Neutrophil (primary cell): ENCODE measurements around the gene DOCK4.

Source experiments
- H3K27ac ChIP-seq: fragments of 200-600 bp; sonication (generic); 2 replicates; pipeline ENCODE4 v1.5.1; 2016; ENCODE audit warnings: mild to moderate bottlenecking, moderate library complexity
- H3K27me3 ChIP-seq: fragments of 200-600 bp; sonication (generic); 2 replicates; pipeline ENCODE4 v1.6.0; 2016; ENCODE audit warnings: mild to moderate bottlenecking
- H3K36me3 ChIP-seq: fragments of 200-600 bp; sonication (generic); 2 replicates; pipeline ENCODE4 v1.5.1; 2017
- H3K4me1 ChIP-seq, 2 experiments: fragments of 200-600 bp in 1 of 2; sonication (generic) in 1 of 2; 1 replicate in 1 of 2; 2 replicates in 1 of 2; pipeline versions ENCODE4 v1.5.1 to v1.6.1; 2013 to 2016; ENCODE audit warnings: low read depth in 1 of 2, low read length in 1 of 2, mild to moderate bottlenecking in 1 of 2, moderate library complexity in 1 of 2; ENCODE audit not compliant: control insufficient read depth in 1 of 2, insufficient read depth in 1 of 2
- H3K4me3 ChIP-seq, 2 experiments: fragments of 200-600 bp in 1 of 2; sonication (generic) in 1 of 2; 1 replicate in 1 of 2; 2 replicates in 1 of 2; pipeline ENCODE4 v1.5.1; 2013 to 2016; ENCODE audit warnings: low read depth in 1 of 2, low read length in 1 of 2, mild to moderate bottlenecking in 1 of 2, moderate library complexity in 1 of 2
- H3K9me3 ChIP-seq: fragments of 200-600 bp; sonication (generic); 2 replicates; pipeline ENCODE4 v1.5.1; 2016
- TF ChIP-seq, protein P1 (sequence below): fragments of 200-600 bp; sonication (generic); IDR thresholded peaks from 2 replicates; pipeline ENCODE4 v1.5.1; 2016; ENCODE audit warnings: antibody characterized with exemption

DOCK4 gene

DNA sequence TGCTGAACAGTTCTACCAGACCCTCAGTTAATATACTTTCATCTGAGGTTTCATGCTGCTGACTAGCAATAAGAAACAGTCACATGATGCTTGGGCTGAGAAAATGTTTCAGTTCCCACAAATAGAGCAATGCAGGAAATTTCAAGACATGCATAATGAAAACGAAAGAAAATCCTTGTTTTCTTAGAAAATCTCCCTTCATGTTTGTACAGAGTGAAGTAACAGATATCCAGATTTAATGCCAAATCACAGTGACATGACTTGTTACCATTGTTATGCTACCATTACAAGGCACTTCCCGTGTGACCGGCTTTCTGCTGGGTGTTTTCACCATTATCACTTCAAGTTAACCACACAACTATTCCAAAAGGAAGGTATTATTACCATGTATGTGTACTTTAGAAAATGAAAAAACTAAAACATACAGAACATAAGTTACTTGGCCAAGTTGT, 121.7 kb downstream of the DOCK4 start:
- Histone ChIP-seq H3K27ac (peak overlapping the region; percentile 97), H3K9me3 (no peaks in the 10 kb centered on the region), H3K4me1 (peaks cover 68 to 78% of the 10 kb centered on the region in 2 experiments), H3K27me3 (no peaks in the 10 kb centered on the region), H3K4me3 (no peak overlapping the region), H3K36me3 (no peaks in the 10 kb centered on the region)
- TF ChIP-seq, protein P1, sequence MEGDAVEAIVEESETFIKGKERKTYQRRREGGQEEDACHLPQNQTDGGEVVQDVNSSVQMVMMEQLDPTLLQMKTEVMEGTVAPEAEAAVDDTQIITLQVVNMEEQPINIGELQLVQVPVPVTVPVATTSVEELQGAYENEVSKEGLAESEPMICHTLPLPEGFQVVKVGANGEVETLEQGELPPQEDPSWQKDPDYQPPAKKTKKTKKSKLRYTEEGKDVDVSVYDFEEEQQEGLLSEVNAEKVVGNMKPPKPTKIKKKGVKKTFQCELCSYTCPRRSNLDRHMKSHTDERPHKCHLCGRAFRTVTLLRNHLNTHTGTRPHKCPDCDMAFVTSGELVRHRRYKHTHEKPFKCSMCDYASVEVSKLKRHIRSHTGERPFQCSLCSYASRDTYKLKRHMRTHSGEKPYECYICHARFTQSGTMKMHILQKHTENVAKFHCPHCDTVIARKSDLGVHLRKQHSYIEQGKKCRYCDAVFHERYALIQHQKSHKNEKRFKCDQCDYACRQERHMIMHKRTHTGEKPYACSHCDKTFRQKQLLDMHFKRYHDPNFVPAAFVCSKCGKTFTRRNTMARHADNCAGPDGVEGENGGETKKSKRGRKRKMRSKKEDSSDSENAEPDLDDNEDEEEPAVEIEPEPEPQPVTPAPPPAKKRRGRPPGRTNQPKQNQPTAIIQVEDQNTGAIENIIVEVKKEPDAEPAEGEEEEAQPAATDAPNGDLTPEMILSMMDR = no peak

DNA sequence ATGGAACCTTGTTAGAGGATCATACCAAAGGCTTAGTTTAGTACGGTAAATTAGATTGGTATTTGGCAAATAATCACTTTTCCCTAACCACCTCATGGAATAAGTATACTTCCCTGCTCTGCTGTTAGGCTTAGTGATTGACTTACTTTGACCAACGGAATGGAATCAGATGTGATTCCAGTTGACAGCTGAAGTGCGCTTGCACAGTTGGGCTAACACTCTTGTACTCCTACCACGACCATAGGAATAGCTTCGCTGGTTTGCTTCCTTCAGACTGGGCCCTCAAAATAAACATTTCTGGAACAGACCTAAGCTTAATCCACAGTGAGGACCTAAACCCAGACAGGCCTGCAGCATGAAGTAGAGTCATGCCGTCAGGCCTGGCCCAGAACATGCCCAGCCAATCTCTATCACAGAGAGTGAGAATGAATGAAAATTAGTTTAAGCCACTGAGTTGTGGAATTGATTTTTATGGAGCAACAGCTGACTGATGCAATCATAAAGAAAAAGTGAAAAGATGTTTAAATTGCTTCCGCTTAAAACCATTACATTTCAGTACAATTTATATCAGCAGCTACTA, 122.3 kb downstream of the DOCK4 start:
- Histone ChIP-seq H3K27ac (peak overlapping the region; percentile 97), H3K27me3 (no peaks in the 10 kb centered on the region), H3K4me3 (no peak overlapping the region), H3K36me3 (no peaks in the 10 kb centered on the region), H3K4me1 (peaks cover 63 to 77% of the 10 kb centered on the region in 2 experiments), H3K9me3 (no peaks in the 10 kb centered on the region)
- TF ChIP-seq, protein P1 = no peak

DNA sequence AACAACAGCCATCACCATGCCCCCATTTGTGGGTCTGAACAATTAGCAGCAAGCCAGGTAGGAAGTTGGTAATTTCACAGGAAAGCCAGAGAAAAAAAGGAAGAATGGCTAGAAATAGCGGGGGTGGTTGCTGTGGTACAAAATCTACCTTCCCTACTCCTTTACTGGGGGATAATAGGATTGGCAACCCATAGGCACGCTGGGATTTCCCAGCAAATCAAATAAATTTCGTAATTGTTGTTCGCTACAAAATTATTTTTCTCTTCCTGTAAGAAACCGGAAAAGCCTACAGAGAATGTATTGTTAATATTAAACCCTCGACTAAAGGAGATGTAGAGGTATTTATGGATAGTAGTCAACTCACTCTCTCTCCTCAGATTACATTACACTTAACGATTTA, 123.9 kb downstream of the DOCK4 start:
- peaks cover 56 to 66% of the 10 kb centered on the region in 2 experiments for H3K4me1 ChIP-seq
- TF ChIP-seq, protein P1 = no peak
- no peaks in the 10 kb centered on the region for H3K27me3 ChIP-seq
- H3K36me3 ChIP-seq = no peaks in the 10 kb centered on the region
- H3K4me3 ChIP-seq = peak overlapping the region in 1 of 2 experiments; percentile 5
- H3K27ac ChIP-seq = peak overlapping the region; percentile 97
- H3K9me3 ChIP-seq = no peaks in the 10 kb centered on the region

DNA sequence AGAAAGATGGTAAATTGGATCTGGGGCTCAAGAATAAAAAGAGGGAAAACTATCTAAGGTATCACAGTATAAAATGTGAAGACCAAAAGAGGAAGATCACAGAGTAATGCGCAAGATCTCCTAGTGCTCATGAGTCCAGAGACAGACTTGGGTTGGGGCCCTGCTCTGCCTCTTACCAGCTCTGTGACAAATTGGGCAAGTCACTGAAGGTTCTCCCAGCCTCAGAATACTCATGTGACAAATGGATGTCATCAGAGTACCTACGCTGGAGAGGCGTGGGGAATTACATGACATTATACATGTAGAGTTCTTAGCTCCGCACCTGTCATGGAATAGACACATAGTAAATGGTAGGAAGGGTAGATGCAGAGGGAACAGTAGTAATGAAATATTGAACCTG, 124.4 kb downstream of the DOCK4 start:
- peaks cover 56 to 66% of the 10 kb centered on the region in 2 experiments for H3K4me1 ChIP-seq
- H3K9me3 ChIP-seq = no peaks in the 10 kb centered on the region
- peak overlapping the region; percentile 97 for H3K27ac ChIP-seq
- no peaks in the 10 kb centered on the region for H3K27me3 ChIP-seq
- H3K36me3 ChIP-seq = no peaks in the 10 kb centered on the region
- TF ChIP-seq, protein P1 = peak; percentile 19
- peak overlapping the region; percentile 41 to 50 for H3K4me3 ChIP-seq

DNA sequence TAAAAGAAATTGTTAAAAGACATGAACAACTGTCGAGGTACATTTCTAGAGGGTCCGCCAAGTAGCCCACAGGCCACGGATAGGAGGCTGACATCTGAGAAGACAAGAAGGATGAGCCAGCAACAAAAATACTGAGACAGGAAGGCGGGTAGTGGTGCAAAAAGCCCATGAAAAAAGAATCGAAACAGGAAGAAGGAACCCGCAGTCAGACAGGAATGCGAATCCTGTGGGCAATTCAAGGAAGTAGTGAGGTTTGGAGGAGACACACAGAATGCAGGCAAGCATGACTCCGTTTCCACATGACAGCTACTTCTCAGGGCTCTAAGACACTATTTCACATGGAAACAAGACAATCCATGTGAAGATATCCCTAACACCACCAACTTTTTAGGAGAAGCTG, 125.2 kb downstream of the DOCK4 start:
- Histone ChIP-seq H3K36me3 (no peaks in the 10 kb centered on the region), H3K4me3 (peak overlapping the region; percentile 41 to 50), H3K4me1 (peaks cover 56 to 62% of the 10 kb centered on the region in 2 experiments), H3K9me3 (no peaks in the 10 kb centered on the region), H3K27me3 (no peaks in the 10 kb centered on the region), H3K27ac (peak overlapping the region; percentile 97)
- TF ChIP-seq, protein P1 = peak; percentile 13
